NOMO-1 treated with dmso at 0.1 percent for 144 hours (cell line): Measurements from ENCODE around the gene RFC2.
"Not testable (repeated sequence)": the region's sequence is repeated elsewhere in the genome, so short reads cannot be mapped to it uniquely, and the experiment has no call there.

Experiments used
- DNase-seq: peaks from one replicate; lab custom pipeline; 2025; ENCODE audit not compliant: unreplicated experiment; lab: John Stamatoyannopoulos, UW

The RFC2 gene

GRCh38 chr7:74283858-74284447 lies 29.8 kb upstream of the RFC2 start:
- peak; percentile 40 for DNase-seq

GRCh38 chr7:74282748-74283459 lies 28.7 kb upstream of the RFC2 start:
- no peak for DNase-seq

- DNase-seq: no peak
Observed at GRCh38 chr7:74280985-74281384, 26.8 kb upstream of the RFC2 start.

GRCh38 chr7:74277636-74278035 lies 23.4 kb upstream of the RFC2 start:
- DNase-seq: no peak

GRCh38 chr7:74275401-74275881 lies 21.2 kb upstream of the RFC2 start:
- no peak for DNase-seq

- DNase-seq: peak; percentile 100
Observed at GRCh38 chr7:74272305-74273038, 18.3 kb upstream of the RFC2 start.

GRCh38 chr7:74271742-74272141 lies 17.5 kb upstream of the RFC2 start:
- DNase-seq: peak; percentile 77

- peak; percentile 69 for DNase-seq
Observed at GRCh38 chr7:74269757-74270277, 15.6 kb upstream of the RFC2 start.

- no peak for DNase-seq
Observed at GRCh38 chr7:74267756-74268565, 13.8 kb upstream of the RFC2 start.

- peak; percentile 85 for DNase-seq
Observed at GRCh38 chr7:74266191-74266963, 12.2 kb upstream of the RFC2 start.

- DNase-seq: no peak
Observed at GRCh38 chr7:74263399-74264120, 9.4 kb upstream of the RFC2 start.

- no peak for DNase-seq
Observed at GRCh38 chr7:74262639-74263398, 8.6 kb upstream of the RFC2 start.

GRCh38 chr7:74258639-74259038 lies 4.4 kb upstream of the RFC2 start:
- no peak for DNase-seq

GRCh38 chr7:74256491-74257408 lies 2.6 kb upstream of the RFC2 start:
- DNase-seq: no peak

GRCh38 chr7:74255461-74255860 lies 1.3 kb upstream of the RFC2 start:
- DNase-seq: not testable (repeated sequence)

GRCh38 chr7:74254858-74255379 lies 720 bp upstream of the RFC2 start:
- DNase-seq: no peak

- DNase-seq: no peak
Observed at GRCh38 chr7:74253835-74254128, 417 bp downstream of the RFC2 start.

GRCh38 chr7:74253331-74253730 lies 868 bp downstream of the RFC2 start:
- DNase-seq: no peak
